ENCODE data around the gene NAGK.
"Not testable (repeated sequence)": the region's sequence is repeated elsewhere in the genome, so short reads cannot be mapped to it uniquely, and the experiment has no call there.

Gene NAGK

GRCh38 chr2:71070294-71071093 is 2.0 kb downstream of the NAGK start:
- peak; percentile 18 for DNase-seq

- peak; percentile 72 for DNase-seq
Measured at GRCh38 chr2:71071681-71072398, 3.4 kb downstream of the NAGK start.

GRCh38 chr2:71072492-71072891 is 4.0 kb downstream of the NAGK start:
- no peak for DNase-seq

GRCh38 chr2:71073475-71073874 is 5.0 kb downstream of the NAGK start:
- no peak for DNase-seq

GRCh38 chr2:71074893-71075395 is 6.5 kb downstream of the NAGK start:
- no peak for DNase-seq

- no peak for DNase-seq
Measured at GRCh38 chr2:71078624-71079023, 10.2 kb downstream of the NAGK start.

GRCh38 chr2:71082402-71083252 is 14.2 kb downstream of the NAGK start:
- no peak for DNase-seq

GRCh38 chr2:71083297-71083696 is 14.8 kb downstream of the NAGK start:
- not testable (repeated sequence) for DNase-seq

GRCh38 chr2:71083752-71084312 is 15.4 kb downstream of the NAGK start:
- DNase-seq: not testable (repeated sequence)

- DNase-seq: not testable (repeated sequence)
Measured at GRCh38 chr2:71085325-71086003, 17.0 kb downstream of the NAGK start.

GRCh38 chr2:71089475-71089874 is 21.0 kb downstream of the NAGK start:
- DNase-seq: not testable (repeated sequence)

- not testable (repeated sequence) for DNase-seq
Measured at GRCh38 chr2:71091808-71092207, 23.4 kb downstream of the NAGK start.

GRCh38 chr2:71092491-71093260 is 24.2 kb downstream of the NAGK start:
- DNase-seq: not testable (repeated sequence)

GRCh38 chr2:71100195-71100964 is 31.9 kb downstream of the NAGK start:
- DNase-seq: peak; percentile 51

GRCh38 chr2:71101656-71102055 is 33.2 kb downstream of the NAGK start:
- DNase-seq: no peak

GRCh38 chr2:71102981-71103681 is 34.7 kb downstream of the NAGK start:
- no peak for DNase-seq

GRCh38 chr2:71103809-71104208 is 35.4 kb downstream of the NAGK start:
- DNase-seq: no peak

- not testable (repeated sequence) for DNase-seq
Measured at GRCh38 chr2:71106463-71106862, 38.0 kb downstream of the NAGK start.

GRCh38 chr2:71108091-71108490 is 39.6 kb downstream of the NAGK start:
- no peak for DNase-seq

GRCh38 chr2:71113843-71114242 is 45.4 kb downstream of the NAGK start:
- no peak for DNase-seq
